ENCODE results near the gene FRMD4B. TPM values are rescaled to one million over a fixed set of nuclear protein-coding genes. Genes with fewer than 3 reads are reported as not detected.

FRMD4B gene
- polyA plus RNA-seq, 1 experiment: 0.09 TPM

GRCh38 chr3:69174871-69175737 is 210.8 kb downstream of the FRMD4B start:
- POLR2A ChIA-PET: no interaction called here
- Histone ChIP-seq H3K4me3 (ENCODE audit: low read depth, low read length) (no peak overlapping the region), H3K36me3 (ENCODE audit: control insufficient read depth, insufficient read depth, low read length) (no peaks in the 10 kb centered on the region), H3K27me3 (ENCODE audit: control insufficient read depth, insufficient read depth, low read length) (no peaks in the 10 kb centered on the region)
- TF ChIP-seq, protein P1, sequence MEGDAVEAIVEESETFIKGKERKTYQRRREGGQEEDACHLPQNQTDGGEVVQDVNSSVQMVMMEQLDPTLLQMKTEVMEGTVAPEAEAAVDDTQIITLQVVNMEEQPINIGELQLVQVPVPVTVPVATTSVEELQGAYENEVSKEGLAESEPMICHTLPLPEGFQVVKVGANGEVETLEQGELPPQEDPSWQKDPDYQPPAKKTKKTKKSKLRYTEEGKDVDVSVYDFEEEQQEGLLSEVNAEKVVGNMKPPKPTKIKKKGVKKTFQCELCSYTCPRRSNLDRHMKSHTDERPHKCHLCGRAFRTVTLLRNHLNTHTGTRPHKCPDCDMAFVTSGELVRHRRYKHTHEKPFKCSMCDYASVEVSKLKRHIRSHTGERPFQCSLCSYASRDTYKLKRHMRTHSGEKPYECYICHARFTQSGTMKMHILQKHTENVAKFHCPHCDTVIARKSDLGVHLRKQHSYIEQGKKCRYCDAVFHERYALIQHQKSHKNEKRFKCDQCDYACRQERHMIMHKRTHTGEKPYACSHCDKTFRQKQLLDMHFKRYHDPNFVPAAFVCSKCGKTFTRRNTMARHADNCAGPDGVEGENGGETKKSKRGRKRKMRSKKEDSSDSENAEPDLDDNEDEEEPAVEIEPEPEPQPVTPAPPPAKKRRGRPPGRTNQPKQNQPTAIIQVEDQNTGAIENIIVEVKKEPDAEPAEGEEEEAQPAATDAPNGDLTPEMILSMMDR (IDR thresholded peaks at IDR 0.05; ENCODE audit: insufficient read depth, low read depth, low read length): no peak
- CTCF ChIA-PET: interaction anchor here (1.3 to 4.0 kb wide), 2 partner anchors 13 to 131 kb away, joined by 6 to 36 read pairs; no protein-coding TSS in a partner anchor
- DNase-seq (ENCODE audit: low read depth): no peak

GRCh38 chr3:69174445-69174844 is 211.4 kb downstream of the FRMD4B start:
- H3K27me3 ChIP-seq (ENCODE audit: control insufficient read depth, insufficient read depth, low read length): no peaks in the 10 kb centered on the region
- ChIA-PET CTCF (interaction anchor here (1.3 to 4.0 kb wide), 2 partner anchors 12 to 132 kb away, joined by 6 to 36 read pairs; no protein-coding TSS in a partner anchor), POLR2A (no interaction called here)
- TF ChIP-seq, protein P1 (IDR thresholded peaks at IDR 0.05; ENCODE audit: insufficient read depth, low read depth, low read length): no peak
- no peak for DNase-seq (ENCODE audit: low read depth)
- H3K4me3 ChIP-seq (ENCODE audit: low read depth, low read length): no peak overlapping the region
- no peaks in the 10 kb centered on the region for H3K36me3 ChIP-seq (ENCODE audit: control insufficient read depth, insufficient read depth, low read length)

- H3K4me3 ChIP-seq (ENCODE audit: low read depth, low read length): no peak overlapping the region
- CTCF ChIA-PET: interaction anchor here (0.8 to 4.0 kb wide), 2 partner anchors 10 to 11 kb away, joined by 3 to 36 read pairs; no protein-coding TSS in a partner anchor
- H3K27me3 ChIP-seq (ENCODE audit: control insufficient read depth, insufficient read depth, low read length): no peaks in the 10 kb centered on the region
- no peak for DNase-seq (ENCODE audit: low read depth)
- POLR2A ChIA-PET: no interaction called here
- TF ChIP-seq, protein P1 (IDR thresholded peaks at IDR 0.05; ENCODE audit: insufficient read depth, low read depth, low read length): no peak
- no peaks in the 10 kb centered on the region for H3K36me3 ChIP-seq (ENCODE audit: control insufficient read depth, insufficient read depth, low read length)
Observed at GRCh38 chr3:69172058-69172457, 213.8 kb downstream of the FRMD4B start.

DNA sequence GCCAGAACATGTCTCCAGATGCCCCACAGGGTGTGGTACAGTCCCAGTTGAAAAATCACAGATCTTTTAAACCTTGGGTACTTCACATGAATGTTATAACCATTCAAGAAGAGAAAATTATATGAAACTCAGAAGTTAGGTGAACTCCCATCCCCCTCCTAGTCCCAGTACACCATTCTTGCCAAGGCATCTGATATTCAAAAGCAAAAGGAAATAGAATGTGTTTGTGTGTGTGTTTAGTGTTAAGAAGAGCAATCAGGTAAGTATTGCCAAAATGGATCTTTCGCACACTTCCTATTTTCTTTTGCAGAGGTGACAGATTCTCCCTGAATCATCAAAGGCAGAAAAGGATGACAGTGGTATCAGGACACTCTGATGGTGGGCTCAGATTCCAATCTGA is 219.4 kb downstream of the FRMD4B start:
- Histone ChIP-seq H3K36me3 (ENCODE audit: control insufficient read depth, insufficient read depth, low read length) (no peaks in the 10 kb centered on the region), H3K4me3 (ENCODE audit: low read depth, low read length) (no peak overlapping the region), H3K27me3 (ENCODE audit: control insufficient read depth, insufficient read depth, low read length) (no peaks in the 10 kb centered on the region)
- DNase-seq (ENCODE audit: low read depth): no peak
- TF ChIP-seq, protein P1 (IDR thresholded peaks at IDR 0.05; ENCODE audit: insufficient read depth, low read depth, low read length): no peak
- ChIA-PET CTCF (interaction anchor here (0.6 to 1.5 kb wide), 4 partner anchors 26 to 143 kb away, joined by 3 to 11 read pairs (median 3); no protein-coding TSS in a partner anchor), POLR2A (no interaction called here)

DNA sequence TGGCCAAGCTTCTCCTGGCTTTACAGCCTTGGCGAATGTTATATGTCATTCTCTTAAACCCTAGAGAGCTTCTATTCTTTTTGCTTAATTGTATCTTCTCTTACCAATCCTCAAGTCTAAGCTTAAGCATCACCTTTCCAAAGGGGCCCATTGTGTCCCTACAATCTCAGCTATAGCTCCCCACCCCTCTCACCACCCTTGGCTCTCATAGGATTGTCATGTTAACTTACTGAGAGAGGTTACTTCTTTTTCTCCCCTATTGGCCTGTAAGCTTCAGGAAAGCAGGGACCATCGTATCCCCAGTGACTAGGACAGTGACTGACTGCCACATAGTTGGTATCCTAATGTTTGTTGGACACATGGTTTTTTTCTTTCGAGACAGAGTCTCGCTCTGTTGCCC is 220.1 kb downstream of the FRMD4B start:
- H3K36me3 ChIP-seq (ENCODE audit: control insufficient read depth, insufficient read depth, low read length): no peaks in the 10 kb centered on the region
- CTCF ChIA-PET: interaction anchor here (1.0 to 1.6 kb wide), 5 partner anchors 45 to 244 kb away, joined by 3 to 11 read pairs (median 3); no protein-coding TSS in a partner anchor
- no peak overlapping the region for H3K4me3 ChIP-seq (ENCODE audit: low read depth, low read length)
- no peak for DNase-seq (ENCODE audit: low read depth)
- POLR2A ChIA-PET: interaction anchor here (0.6 kb wide), 1 partner anchor 121 kb away, joined by 3 read pairs; no protein-coding TSS in a partner anchor
- H3K27me3 ChIP-seq (ENCODE audit: control insufficient read depth, insufficient read depth, low read length): no peaks in the 10 kb centered on the region
- TF ChIP-seq, protein P1 (IDR thresholded peaks at IDR 0.05; ENCODE audit: insufficient read depth, low read depth, low read length): no peak

Data from BJ (cell line).